Measurements from ENCODE around the gene PPP3CA. TPM values are rescaled to one million over a fixed set of nuclear protein-coding genes. Genes with fewer than 3 reads are reported as not detected.
A peak's percentile ranks its signal among the peaks of the same experiment; 100 is the strongest.

The PPP3CA gene
- total RNA-seq, 4 donors from 2014 or later, result 28.7 to 51.7 (median 39.0) TPM

DNA sequence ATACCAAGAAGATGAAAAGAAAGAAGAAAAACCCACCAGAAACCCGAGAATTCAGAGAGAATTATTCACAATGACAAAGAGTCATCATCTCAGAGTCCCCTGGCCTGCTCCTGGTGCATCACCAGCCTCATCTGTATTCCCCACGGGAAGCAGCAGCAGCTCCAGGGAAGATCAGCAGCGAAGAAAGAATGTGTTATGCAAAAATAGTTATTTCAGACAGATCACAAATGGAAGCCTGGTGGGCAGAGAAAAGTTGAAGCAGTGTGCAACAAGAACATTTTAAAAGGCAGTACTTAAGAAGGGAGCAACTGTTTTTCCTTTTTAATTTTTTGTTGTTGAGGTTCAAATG is 189.2 kb downstream of the PPP3CA start:
- Histone ChIP-seq H3K9me3 (no peaks in the 10 kb centered on the region), H3K27ac (no peak overlapping the region), H3K4me1 (peaks cover 30% of the 10 kb centered on the region), H3K4me3 (no peak overlapping the region), H3K36me3 (no peaks in the 10 kb centered on the region), H3K27me3 (no peaks in the 10 kb centered on the region)
- 65% methylated on average over 3 of the region's 3 CpGs for WGBS
- DNase-seq (ENCODE audit: low spot score in 2 of 2), result no peak
- TF ChIP-seq, protein P1, sequence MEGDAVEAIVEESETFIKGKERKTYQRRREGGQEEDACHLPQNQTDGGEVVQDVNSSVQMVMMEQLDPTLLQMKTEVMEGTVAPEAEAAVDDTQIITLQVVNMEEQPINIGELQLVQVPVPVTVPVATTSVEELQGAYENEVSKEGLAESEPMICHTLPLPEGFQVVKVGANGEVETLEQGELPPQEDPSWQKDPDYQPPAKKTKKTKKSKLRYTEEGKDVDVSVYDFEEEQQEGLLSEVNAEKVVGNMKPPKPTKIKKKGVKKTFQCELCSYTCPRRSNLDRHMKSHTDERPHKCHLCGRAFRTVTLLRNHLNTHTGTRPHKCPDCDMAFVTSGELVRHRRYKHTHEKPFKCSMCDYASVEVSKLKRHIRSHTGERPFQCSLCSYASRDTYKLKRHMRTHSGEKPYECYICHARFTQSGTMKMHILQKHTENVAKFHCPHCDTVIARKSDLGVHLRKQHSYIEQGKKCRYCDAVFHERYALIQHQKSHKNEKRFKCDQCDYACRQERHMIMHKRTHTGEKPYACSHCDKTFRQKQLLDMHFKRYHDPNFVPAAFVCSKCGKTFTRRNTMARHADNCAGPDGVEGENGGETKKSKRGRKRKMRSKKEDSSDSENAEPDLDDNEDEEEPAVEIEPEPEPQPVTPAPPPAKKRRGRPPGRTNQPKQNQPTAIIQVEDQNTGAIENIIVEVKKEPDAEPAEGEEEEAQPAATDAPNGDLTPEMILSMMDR (IDR thresholded peaks at IDR 0.05), result no peak
- no peak for TF ChIP-seq EP300 (IDR thresholded peaks at IDR 0.05)
- no peak for TF ChIP-seq POLR2A (IDR thresholded peaks at IDR 0.05)
- no peak for TF ChIP-seq POLR2AphosphoS5 (IDR thresholded peaks at IDR 0.05)

DNA sequence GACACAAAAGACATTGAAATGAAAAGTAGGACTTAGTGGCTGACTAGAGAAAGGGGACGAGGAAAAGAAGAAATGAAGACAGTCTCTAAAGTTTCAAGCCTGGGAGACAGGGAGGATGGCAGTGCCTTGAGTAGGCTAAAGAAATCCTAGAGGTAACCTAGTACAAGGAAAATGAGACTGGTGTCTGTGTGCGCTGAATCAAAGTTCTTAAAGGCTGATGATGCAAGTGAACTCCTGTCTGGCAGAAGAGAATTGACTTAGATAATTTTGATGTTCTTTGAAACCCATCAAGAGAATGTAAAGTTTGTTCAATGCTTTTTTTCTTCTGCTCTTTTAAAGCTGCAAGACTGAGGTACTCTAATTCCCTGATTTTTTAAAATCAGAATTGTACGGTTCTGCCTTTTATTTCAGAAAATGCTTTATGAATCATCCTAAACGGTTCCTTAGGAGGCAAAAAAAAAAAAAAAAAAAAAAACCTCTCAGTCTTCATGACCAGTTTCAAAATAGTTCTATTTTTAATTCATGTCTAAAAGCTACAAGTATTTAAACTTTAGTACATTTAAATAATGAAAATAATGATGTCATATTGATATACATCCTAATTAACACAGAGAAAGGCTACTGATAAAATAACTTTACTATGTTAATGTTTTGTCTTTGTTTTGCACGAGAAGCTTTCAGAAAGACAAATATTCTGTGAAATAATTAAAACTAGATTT is 189.8 kb downstream of the PPP3CA start:
- no peak for DNase-seq (ENCODE audit: low spot score in 2 of 2)
- peak overlapping the region; percentile 15 for H3K27ac ChIP-seq
- WGBS, result 70% methylated on average over 5 of the region's 5 CpGs
- H3K36me3 ChIP-seq, result no peaks in the 10 kb centered on the region
- H3K4me1 ChIP-seq, result peaks cover 30% of the 10 kb centered on the region
- no peak for TF ChIP-seq POLR2A (IDR thresholded peaks at IDR 0.05)
- no peak for TF ChIP-seq EP300 (IDR thresholded peaks at IDR 0.05)
- TF ChIP-seq, protein P1 (IDR thresholded peaks at IDR 0.05), result no peak
- no peak for TF ChIP-seq POLR2AphosphoS5 (IDR thresholded peaks at IDR 0.05)
- no peaks in the 10 kb centered on the region for H3K27me3 ChIP-seq
- H3K9me3 ChIP-seq, result no peaks in the 10 kb centered on the region
- H3K4me3 ChIP-seq, result no peak overlapping the region

DNA sequence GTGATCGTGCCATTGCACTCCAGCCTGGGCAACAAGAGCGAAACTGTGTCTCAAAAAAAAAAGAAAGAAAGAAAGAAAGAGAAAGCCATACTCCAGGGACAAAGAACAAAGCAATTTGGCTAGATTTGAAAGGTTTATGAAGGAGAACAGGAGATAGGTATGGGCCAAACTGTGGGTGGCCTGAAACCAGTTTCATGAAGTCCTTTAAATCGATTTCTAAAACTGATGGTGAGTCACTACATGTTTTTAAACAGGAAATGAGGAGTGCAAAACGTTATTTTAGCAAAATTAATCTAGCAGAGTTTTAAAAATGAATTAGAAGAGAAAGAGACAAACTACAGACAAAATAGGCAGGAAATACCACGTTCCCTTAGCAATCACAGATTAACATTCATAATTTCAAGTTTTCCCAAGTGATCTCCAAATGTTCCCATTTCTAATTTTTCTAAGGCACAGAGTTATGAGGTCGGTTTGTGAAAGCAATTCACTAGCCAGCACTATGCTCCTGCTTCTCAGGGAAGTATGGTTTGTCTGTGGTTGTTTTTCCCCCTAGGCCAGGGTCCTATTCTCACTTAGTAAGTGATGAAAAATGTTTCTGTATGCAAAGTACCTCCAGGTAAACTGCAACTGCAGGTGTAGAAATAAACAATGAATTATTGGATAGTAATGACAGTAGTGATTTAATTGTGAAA is 190.6 kb downstream of the PPP3CA start:
- Histone ChIP-seq H3K9me3 (no peaks in the 10 kb centered on the region), H3K36me3 (no peaks in the 10 kb centered on the region), H3K4me3 (no peak overlapping the region), H3K4me1 (peaks cover 30% of the 10 kb centered on the region), H3K27ac (peak overlapping the region; percentile 15), H3K27me3 (no peaks in the 10 kb centered on the region)
- no peak for DNase-seq (ENCODE audit: low spot score in 2 of 2)
- 56% methylated on average over 6 of the region's 6 CpGs for WGBS
- TF ChIP-seq POLR2AphosphoS5 (IDR thresholded peaks at IDR 0.05) (no peak), POLR2A (IDR thresholded peaks at IDR 0.05) (no peak), EP300 (IDR thresholded peaks at IDR 0.05) (no peak)
- TF ChIP-seq, protein P1 (IDR thresholded peaks at IDR 0.05), result no peak

DNA sequence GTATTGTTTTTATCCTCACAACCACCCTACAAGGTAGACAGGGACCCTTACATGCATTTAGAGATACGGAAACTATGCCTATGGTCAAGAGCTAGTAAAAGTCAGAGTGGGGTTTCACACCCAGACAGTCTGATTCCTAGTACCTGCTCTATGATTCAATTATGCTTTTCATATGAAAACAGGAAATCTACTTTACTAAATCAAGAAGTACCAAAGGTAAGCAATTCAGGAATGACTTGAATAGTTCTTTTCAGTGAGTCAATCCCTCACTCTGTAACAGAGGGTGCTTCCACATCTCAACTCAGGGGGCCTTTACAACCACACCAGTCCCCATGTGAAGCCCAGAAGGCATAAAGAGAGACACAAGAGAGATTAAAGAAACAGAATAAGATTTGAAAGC is 191.4 kb downstream of the PPP3CA start:
- TF ChIP-seq POLR2AphosphoS5 (IDR thresholded peaks at IDR 0.05) (no peak), POLR2A (IDR thresholded peaks at IDR 0.05) (no peak), EP300 (IDR thresholded peaks at IDR 0.05) (no peak)
- TF ChIP-seq, protein P1 (IDR thresholded peaks at IDR 0.05), result no peak
- Histone ChIP-seq H3K4me3 (no peak overlapping the region), H3K27me3 (no peaks in the 10 kb centered on the region), H3K9me3 (no peaks in the 10 kb centered on the region), H3K4me1 (peaks cover 30% of the 10 kb centered on the region), H3K27ac (no peak overlapping the region), H3K36me3 (no peaks in the 10 kb centered on the region)
- WGBS, result 95% methylated on average over 1 of the region's 1 CpG
- DNase-seq (ENCODE audit: low spot score in 2 of 2), result no peak

DNA sequence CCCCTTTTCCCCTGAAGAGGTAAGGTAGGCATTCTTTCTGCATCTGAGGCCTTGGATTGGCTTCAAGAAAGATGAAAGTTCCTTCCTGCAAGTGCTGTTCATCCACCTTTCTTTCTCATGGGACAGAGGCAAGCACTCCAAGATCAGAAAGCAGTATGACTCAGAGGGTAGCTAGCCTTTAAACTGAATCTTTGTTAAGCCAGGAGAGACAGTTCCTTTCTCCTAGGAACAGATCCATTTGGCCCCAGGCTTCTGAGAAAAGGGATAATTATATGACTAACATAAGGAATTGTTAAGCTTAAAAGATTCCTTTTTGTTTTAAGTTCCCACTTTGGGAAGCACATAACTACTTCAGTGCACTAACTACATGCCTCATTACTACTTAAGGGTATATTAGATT is 192.0 kb downstream of the PPP3CA start:
- Histone ChIP-seq H3K9me3 (no peaks in the 10 kb centered on the region), H3K27me3 (no peaks in the 10 kb centered on the region), H3K4me3 (no peak overlapping the region), H3K4me1 (peaks cover 30% of the 10 kb centered on the region), H3K27ac (no peak overlapping the region), H3K36me3 (no peaks in the 10 kb centered on the region)
- TF ChIP-seq POLR2AphosphoS5 (IDR thresholded peaks at IDR 0.05), result no peak
- TF ChIP-seq POLR2A (IDR thresholded peaks at IDR 0.05), result no peak
- TF ChIP-seq, protein P1 (IDR thresholded peaks at IDR 0.05), result no peak
- TF ChIP-seq EP300 (IDR thresholded peaks at IDR 0.05), result no peak
- DNase-seq (ENCODE audit: low spot score in 2 of 2), result no peak
